ENCODE data around the gene CASQ2. TPM values are rescaled to one million over a fixed set of nuclear protein-coding genes. Genes with fewer than 3 reads are reported as not detected.

The CASQ2 gene
- total RNA-seq, 4 donors from 2014 or later: 1.1 to 3.9 (median 1.5) TPM

- peaks cover 5% of the 10 kb centered on the region for H3K27me3 ChIP-seq
- no peak for DNase-seq
- no peaks in the 10 kb centered on the region for H3K4me1 ChIP-seq
- no peaks in the 10 kb centered on the region for H3K36me3 ChIP-seq
- WGBS, 2 donors: 51 to 57% methylated on average over 9 of the region's 9 CpGs
- no peak overlapping the region for H3K27ac ChIP-seq
- intact Hi-C loops (cut with DNase I): no loop called here
- TF ChIP-seq CTCF (IDR thresholded peaks at IDR 0.05) (no peak), POLR2A (IDR thresholded peaks at IDR 0.05) (no peak)
- no peaks in the 10 kb centered on the region for H3K9me3 ChIP-seq
- H3K4me3 ChIP-seq (replicated peaks in 1 of 3): no peak overlapping the region
These were observed 24.6 kb upstream of the CASQ2 start for GRCh38 chr1:115793162-115793561.

GRCh38 chr1:115791816-115792215 is 23.3 kb upstream of the CASQ2 start:
- TF ChIP-seq POLR2A (IDR thresholded peaks at IDR 0.05) (no peak), CTCF (IDR thresholded peaks at IDR 0.05) (no peak)
- Histone ChIP-seq H3K36me3 (no peaks in the 10 kb centered on the region), H3K27me3 (peaks cover 5% of the 10 kb centered on the region), H3K4me3 (replicated peaks in 1 of 3) (no peak overlapping the region), H3K4me1 (no peaks in the 10 kb centered on the region), H3K9me3 (no peaks in the 10 kb centered on the region), H3K27ac (no peak overlapping the region)
- WGBS, 2 donors: 79 to 83% methylated on average over 3 of the region's 3 CpGs
- intact Hi-C loops (cut with DNase I): no loop called here
- DNase-seq: no peak

GRCh38 chr1:115790846-115791245 is 22.3 kb upstream of the CASQ2 start:
- 82% methylated on average over 6 of the region's 6 CpGs for WGBS, 2 donors
- no peak overlapping the region for H3K27ac ChIP-seq
- intact Hi-C loops (cut with DNase I): no loop called here
- H3K36me3 ChIP-seq: no peaks in the 10 kb centered on the region
- no peak for TF ChIP-seq CTCF (IDR thresholded peaks at IDR 0.05)
- no peak for TF ChIP-seq POLR2A (IDR thresholded peaks at IDR 0.05)
- no peak for DNase-seq
- peaks cover 5% of the 10 kb centered on the region for H3K27me3 ChIP-seq
- no peaks in the 10 kb centered on the region for H3K9me3 ChIP-seq
- no peaks in the 10 kb centered on the region for H3K4me1 ChIP-seq
- H3K4me3 ChIP-seq (replicated peaks in 1 of 3): no peak overlapping the region

- TF ChIP-seq POLR2A (IDR thresholded peaks at IDR 0.05): no peak
- Histone ChIP-seq H3K27ac (no peak overlapping the region), H3K27me3 (peaks cover 3% of the 10 kb centered on the region), H3K4me1 (no peaks in the 10 kb centered on the region), H3K36me3 (no peaks in the 10 kb centered on the region), H3K9me3 (no peaks in the 10 kb centered on the region), H3K4me3 (replicated peaks in 1 of 3) (no peak overlapping the region)
- DNase-seq: no peak
- intact Hi-C loops (cut with DNase I): no loop called here
- WGBS, 2 donors: 78 to 82% methylated on average over 3 of the region's 3 CpGs
These were observed 21.8 kb upstream of the CASQ2 start for GRCh38 chr1:115790356-115790755.

GRCh38 chr1:115783311-115783710 is 14.8 kb upstream of the CASQ2 start:
- intact Hi-C loops (cut with DNase I): no loop called here
- no peak overlapping the region for H3K27ac ChIP-seq
- no peaks in the 10 kb centered on the region for H3K9me3 ChIP-seq
- no peaks in the 10 kb centered on the region for H3K36me3 ChIP-seq
- no peak overlapping the region for H3K4me3 ChIP-seq (replicated peaks in 1 of 3)
- no peaks in the 10 kb centered on the region for H3K27me3 ChIP-seq
- no peaks in the 10 kb centered on the region for H3K4me1 ChIP-seq
- DNase-seq: no peak
- TF ChIP-seq POLR2A (IDR thresholded peaks at IDR 0.05) (no peak), CTCF (IDR thresholded peaks at IDR 0.05) (no peak)
